OCI-LY7 (cell line): Measurements from ENCODE around the gene LHPP.

Experiments used
- CTCF ChIP-seq: fragments of 200-600 bp; sonication (generic); conservative IDR thresholded peaks from 2 replicates; pipeline ENCODE4 v1.5.1; 2014; ENCODE audit warnings: mild to moderate bottlenecking, antibody characterized with exemption, low read length, moderate library complexity, mixed read lengths
- EZH2phosphoT487 ChIP-seq: fragments of 200-600 bp; sonication (generic); IDR thresholded peaks from 2 replicates; pipeline ENCODE4 v1.6.1; 2018; ENCODE audit warnings: low read depth, borderline replicate concordance, mild to moderate bottlenecking, mixed run types, antibody characterized with exemption, low read length, moderate library complexity, mixed read lengths

GRCh38 chr10:124628676-124629021 is 167.0 kb downstream of the LHPP start:
- TF ChIP-seq CTCF (no peak), EZH2phosphoT487 (no peak)
